ENCODE data around the gene ORM1.

ORM1 gene

DNA sequence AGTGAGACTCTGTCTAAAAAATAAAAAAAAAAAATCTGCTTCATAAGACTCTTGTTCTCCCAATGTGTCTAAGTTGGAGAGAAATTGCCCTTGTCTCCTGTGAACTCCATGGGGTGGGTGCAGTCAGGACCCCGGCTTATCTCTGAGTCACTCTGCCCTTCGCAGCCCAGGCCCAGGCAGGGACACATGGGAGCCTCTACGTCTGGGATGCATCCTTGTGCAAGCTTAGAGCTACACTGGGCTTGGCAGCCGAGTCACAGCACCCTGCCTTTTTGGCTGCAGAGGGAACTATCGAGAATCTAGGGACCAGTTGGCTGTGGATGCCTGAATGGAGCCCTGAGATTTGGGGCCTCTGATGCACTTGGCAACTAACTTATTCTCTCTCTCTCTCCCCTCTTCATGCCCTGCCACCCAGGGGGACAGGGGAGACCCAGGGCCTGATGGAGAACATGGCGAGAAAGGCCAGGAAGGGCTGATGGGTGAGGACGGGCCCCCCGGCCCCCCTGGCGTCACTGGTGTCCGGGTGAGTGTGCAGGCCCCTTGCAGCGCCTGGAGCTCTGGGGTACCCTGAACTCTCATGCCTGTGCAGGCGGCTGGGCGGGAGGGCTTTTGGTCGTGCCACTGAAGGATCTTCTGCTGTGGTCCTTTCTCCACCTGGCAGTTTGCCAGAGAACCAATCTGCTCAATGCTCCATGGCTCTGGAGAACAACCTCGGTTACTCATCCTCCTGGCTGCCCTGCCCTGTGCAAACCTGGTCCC is 47.5 kb upstream of the ORM1 start:
- no peaks in the 10 kb centered on the region for H3K9me2 ChIP-seq (replicated peaks; ENCODE audit: low read depth, low read length)
- no peaks in the 10 kb centered on the region for H4K20me1 ChIP-seq (ENCODE audit: insufficient read depth, low read length, poor library complexity, severe bottlenecking)
- TF ChIP-seq, protein P1, sequence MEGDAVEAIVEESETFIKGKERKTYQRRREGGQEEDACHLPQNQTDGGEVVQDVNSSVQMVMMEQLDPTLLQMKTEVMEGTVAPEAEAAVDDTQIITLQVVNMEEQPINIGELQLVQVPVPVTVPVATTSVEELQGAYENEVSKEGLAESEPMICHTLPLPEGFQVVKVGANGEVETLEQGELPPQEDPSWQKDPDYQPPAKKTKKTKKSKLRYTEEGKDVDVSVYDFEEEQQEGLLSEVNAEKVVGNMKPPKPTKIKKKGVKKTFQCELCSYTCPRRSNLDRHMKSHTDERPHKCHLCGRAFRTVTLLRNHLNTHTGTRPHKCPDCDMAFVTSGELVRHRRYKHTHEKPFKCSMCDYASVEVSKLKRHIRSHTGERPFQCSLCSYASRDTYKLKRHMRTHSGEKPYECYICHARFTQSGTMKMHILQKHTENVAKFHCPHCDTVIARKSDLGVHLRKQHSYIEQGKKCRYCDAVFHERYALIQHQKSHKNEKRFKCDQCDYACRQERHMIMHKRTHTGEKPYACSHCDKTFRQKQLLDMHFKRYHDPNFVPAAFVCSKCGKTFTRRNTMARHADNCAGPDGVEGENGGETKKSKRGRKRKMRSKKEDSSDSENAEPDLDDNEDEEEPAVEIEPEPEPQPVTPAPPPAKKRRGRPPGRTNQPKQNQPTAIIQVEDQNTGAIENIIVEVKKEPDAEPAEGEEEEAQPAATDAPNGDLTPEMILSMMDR (conservative IDR thresholded peaks at IDR 0.05; ENCODE audit: low read length): no peak
- TF ChIP-seq EZH2phosphoT487 (IDR thresholded peaks at IDR 0.05; ENCODE audit: borderline replicate concordance): no peak
- H3K36me3 ChIP-seq (ENCODE audit: insufficient read depth, low read length): no peaks in the 10 kb centered on the region
- no peaks in the 10 kb centered on the region for H3F3A ChIP-seq (ENCODE audit: low read depth)
- no peak overlapping the region for H3K9ac ChIP-seq (ENCODE audit: low read depth, low read length, poor library complexity, severe bottlenecking)
- no peaks in the 10 kb centered on the region for H3K4me1 ChIP-seq (ENCODE audit: insufficient read depth, low read length, poor library complexity, severe bottlenecking)
- no peak overlapping the region for H3K4me3 ChIP-seq (ENCODE audit: low read length, poor library complexity, severe bottlenecking)
- H3K27me3 ChIP-seq (ENCODE audit: insufficient read depth, low read length, poor library complexity, severe bottlenecking): no peaks in the 10 kb centered on the region
- H3K79me2 ChIP-seq (ENCODE audit: insufficient read depth, low read length): no peaks in the 10 kb centered on the region
- H3K9me3 ChIP-seq (ENCODE audit: insufficient read depth, low read depth, low read length): no peaks in the 10 kb centered on the region
- no peak overlapping the region for H2AFZ ChIP-seq (ENCODE audit: low read length)
- no peak overlapping the region for H3K4me2 ChIP-seq (ENCODE audit: low read depth, low read length, poor library complexity, severe bottlenecking)

DNA sequence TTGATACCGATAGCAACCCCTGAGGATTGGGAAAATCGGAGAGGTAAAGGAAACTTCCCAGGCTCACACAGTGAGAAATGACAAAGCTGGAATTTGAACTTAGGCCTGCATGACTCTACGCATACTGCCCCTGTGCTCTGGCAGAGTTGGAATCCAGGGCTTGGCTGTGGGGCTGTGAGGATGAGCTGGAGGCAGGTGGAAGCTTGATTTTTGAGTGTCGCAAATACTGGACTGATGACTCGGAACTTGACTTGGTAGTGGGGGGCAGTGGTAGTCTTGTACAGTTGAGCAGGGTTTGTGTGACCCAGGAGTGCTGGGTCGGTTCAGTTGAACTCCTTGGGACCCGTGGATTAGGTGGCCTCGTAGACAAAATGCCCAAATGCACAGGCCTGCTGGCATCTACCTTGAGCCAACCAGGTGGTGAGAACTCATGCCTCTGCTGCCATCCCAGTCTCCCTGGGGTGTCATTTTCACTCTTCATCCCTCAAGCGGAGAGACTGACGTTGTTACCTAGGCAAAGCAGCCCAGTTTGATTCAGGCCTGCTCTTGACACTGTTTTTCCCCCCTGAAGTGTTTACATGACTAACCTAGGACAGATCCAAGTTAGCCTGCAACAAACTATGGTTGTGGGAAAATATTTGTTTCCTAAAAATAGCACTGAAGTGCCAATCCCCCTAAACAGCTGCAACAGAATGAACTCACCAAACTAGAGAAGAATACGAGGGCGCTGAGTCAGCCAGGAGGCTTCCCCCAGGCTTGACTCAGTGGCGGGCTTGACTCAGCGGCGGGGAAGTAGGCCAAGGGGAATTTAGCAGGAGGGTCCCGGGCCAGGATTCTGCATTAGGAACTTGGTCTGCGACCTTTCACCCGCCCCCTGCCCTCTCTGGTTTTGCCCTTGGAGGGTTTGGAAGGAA is 45.7 kb upstream of the ORM1 start:
- Histone ChIP-seq H4K20me1 (ENCODE audit: insufficient read depth, low read length, poor library complexity, severe bottlenecking) (no peaks in the 10 kb centered on the region), H3K4me3 (ENCODE audit: low read length, poor library complexity, severe bottlenecking) (no peak overlapping the region), H3K4me1 (ENCODE audit: insufficient read depth, low read length, poor library complexity, severe bottlenecking) (no peaks in the 10 kb centered on the region), H3K9me3 (ENCODE audit: insufficient read depth, low read depth, low read length) (no peaks in the 10 kb centered on the region), H2AFZ (ENCODE audit: low read length) (no peak overlapping the region), H3K79me2 (ENCODE audit: insufficient read depth, low read length) (no peaks in the 10 kb centered on the region), H3F3A (ENCODE audit: low read depth) (no peaks in the 10 kb centered on the region), H3K9me2 (replicated peaks; ENCODE audit: low read depth, low read length) (no peaks in the 10 kb centered on the region), H3K9ac (ENCODE audit: low read depth, low read length, poor library complexity, severe bottlenecking) (no peak overlapping the region), H3K27me3 (ENCODE audit: insufficient read depth, low read length, poor library complexity, severe bottlenecking) (no peaks in the 10 kb centered on the region), H3K4me2 (ENCODE audit: low read depth, low read length, poor library complexity, severe bottlenecking) (no peak overlapping the region), H3K36me3 (ENCODE audit: insufficient read depth, low read length) (no peaks in the 10 kb centered on the region)
- TF ChIP-seq EZH2phosphoT487 (IDR thresholded peaks at IDR 0.05; ENCODE audit: borderline replicate concordance): no peak
- TF ChIP-seq, protein P1 (conservative IDR thresholded peaks at IDR 0.05; ENCODE audit: low read length): no peak

DNA sequence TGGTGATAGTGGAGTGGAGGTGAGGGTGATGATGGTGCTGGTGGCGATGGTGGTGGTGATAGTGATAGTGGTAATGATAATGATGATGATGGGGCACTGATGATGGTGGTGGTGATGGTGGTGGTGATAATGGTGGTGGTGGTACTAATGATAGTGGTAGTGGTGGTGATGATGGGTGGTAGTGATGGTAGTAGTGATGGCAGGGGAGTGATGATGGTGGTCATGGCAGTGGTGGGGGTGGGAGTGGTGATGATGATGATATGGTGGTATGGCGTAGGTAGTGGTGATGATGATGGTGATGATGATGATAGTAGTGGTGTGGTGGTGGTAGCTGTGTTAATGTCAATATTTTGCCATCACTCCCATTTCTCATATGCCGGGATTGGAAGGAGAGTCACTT is 44.5 kb upstream of the ORM1 start:
- Histone ChIP-seq H3K36me3 (ENCODE audit: insufficient read depth, low read length) (no peaks in the 10 kb centered on the region), H3K9me2 (replicated peaks; ENCODE audit: low read depth, low read length) (no peaks in the 10 kb centered on the region), H2AFZ (ENCODE audit: low read length) (no peak overlapping the region), H4K20me1 (ENCODE audit: insufficient read depth, low read length, poor library complexity, severe bottlenecking) (no peaks in the 10 kb centered on the region), H3K9me3 (ENCODE audit: insufficient read depth, low read depth, low read length) (no peaks in the 10 kb centered on the region), H3K4me1 (ENCODE audit: insufficient read depth, low read length, poor library complexity, severe bottlenecking) (no peaks in the 10 kb centered on the region), H3F3A (ENCODE audit: low read depth) (no peaks in the 10 kb centered on the region), H3K4me2 (ENCODE audit: low read depth, low read length, poor library complexity, severe bottlenecking) (no peak overlapping the region), H3K4me3 (ENCODE audit: low read length, poor library complexity, severe bottlenecking) (no peak overlapping the region), H3K9ac (ENCODE audit: low read depth, low read length, poor library complexity, severe bottlenecking) (no peak overlapping the region), H3K27me3 (ENCODE audit: insufficient read depth, low read length, poor library complexity, severe bottlenecking) (no peaks in the 10 kb centered on the region), H3K79me2 (ENCODE audit: insufficient read depth, low read length) (no peaks in the 10 kb centered on the region)
- TF ChIP-seq, protein P1 (conservative IDR thresholded peaks at IDR 0.05; ENCODE audit: low read length): no peak
- TF ChIP-seq EZH2phosphoT487 (IDR thresholded peaks at IDR 0.05; ENCODE audit: borderline replicate concordance): no peak
